DOHH2 (cell line): Measurements from ENCODE around the gene GRID2.

Experiments used
- H3F3A ChIP-seq: fragments of 200-600 bp; sonication (generic), shearing (Covaris generic); 2 replicates; pipeline ENCODE4 v1.6.0; 2016; ENCODE audit warnings: antibody characterized with exemption, mild to moderate bottlenecking; ENCODE audit not compliant: control insufficient read depth, insufficient read depth
- H3K27ac ChIP-seq: fragments of 200-600 bp; sonication (generic); 2 replicates; pipeline ENCODE4 v1.5.1; 2014; ENCODE audit warnings: low read depth, mild to moderate bottlenecking, low read length, moderate library complexity
- H3K27me3 ChIP-seq: fragments of 200-600 bp; sonication (generic); 2 replicates; pipeline ENCODE4 v1.6.1; 2014; ENCODE audit warnings: mild to moderate bottlenecking, low read length, mixed read lengths; ENCODE audit not compliant: control insufficient read depth
- H3K36me3 ChIP-seq: fragments of 200-600 bp; sonication (generic); 2 replicates; pipeline ENCODE4 v1.6.1; 2014; ENCODE audit warnings: mild to moderate bottlenecking, low read length, moderate library complexity, mixed read lengths; ENCODE audit not compliant: control insufficient read depth
- H3K4me1 ChIP-seq: fragments of 200-600 bp; sonication (generic); 2 replicates; pipeline ENCODE4 v1.6.1; 2014; ENCODE audit warnings: mild to moderate bottlenecking, low read length, mixed read lengths; ENCODE audit not compliant: control insufficient read depth
- H3K4me2 ChIP-seq: fragments of 200-600 bp; sonication (generic); 2 replicates; pipeline ENCODE4 v1.6.0; 2014; ENCODE audit warnings: mild to moderate bottlenecking, low read length, moderate library complexity
- H3K4me3 ChIP-seq: fragments of 200-600 bp; sonication (generic); 2 replicates; pipeline ENCODE4 v1.5.1; 2014; ENCODE audit warnings: mild to moderate bottlenecking, low read length, mixed read lengths
- H3K79me2 ChIP-seq: fragments of 200-600 bp; sonication (generic); 2 replicates; pipeline ENCODE4 v1.6.1; 2014; ENCODE audit warnings: mild to moderate bottlenecking, low read length, mixed read lengths; ENCODE audit not compliant: control insufficient read depth
- H3K9me2 ChIP-seq: fragments of 200-600 bp; sonication (generic); replicated peaks from 2 replicates; pipeline ENCODE4 v1.6.1; 2014; ENCODE audit warnings: mild to moderate bottlenecking, low read length, mixed read lengths; ENCODE audit not compliant: control insufficient read depth
- H3K9me3 ChIP-seq: fragments of 200-600 bp; sonication (generic); 2 replicates; pipeline ENCODE4 v1.6.1; 2014; ENCODE audit warnings: antibody characterized with exemption, low read length, mixed read lengths; ENCODE audit not compliant: control insufficient read depth, insufficient read depth
- H4K20me1 ChIP-seq: fragments of 200-600 bp; sonication (generic); 2 replicates; pipeline ENCODE4 v1.6.0; 2014; ENCODE audit warnings: low read depth, mild to moderate bottlenecking, antibody characterized with exemption, low read length, moderate library complexity; ENCODE audit not compliant: control insufficient read depth, insufficient read depth
- CTCF ChIP-seq: fragments of 200-600 bp; sonication (generic); IDR thresholded peaks from one replicate; pipeline ENCODE4 v1.5.1; 2014; ENCODE audit warnings: antibody characterized with exemption, mild to moderate bottlenecking, low read depth, low read length; ENCODE audit not compliant: poor library complexity, severe bottlenecking
- EZH2phosphoT487 ChIP-seq: fragments of 200-600 bp; sonication (generic); IDR thresholded peaks from 2 replicates; pipeline ENCODE4 v1.6.1; 2017; ENCODE audit warnings: borderline replicate concordance, mild to moderate bottlenecking, antibody characterized with exemption, low read length, moderate library complexity, mixed read lengths

The GRID2 gene

GRCh38 chr4:92677805-92678204 is 374.0 kb downstream of the GRID2 start:
- no peaks in the 10 kb centered on the region for H3F3A ChIP-seq
- H3K27ac ChIP-seq: no peak overlapping the region
- H4K20me1 ChIP-seq: no peaks in the 10 kb centered on the region
- H3K9me2 ChIP-seq: no peaks in the 10 kb centered on the region
- H3K79me2 ChIP-seq: no peaks in the 10 kb centered on the region
- no peak overlapping the region for H3K4me3 ChIP-seq
- no peaks in the 10 kb centered on the region for H3K9me3 ChIP-seq
- H3K4me2 ChIP-seq: no peak overlapping the region
- H3K27me3 ChIP-seq: no peaks in the 10 kb centered on the region
- no peaks in the 10 kb centered on the region for H3K4me1 ChIP-seq
- TF ChIP-seq CTCF (no peak), EZH2phosphoT487 (no peak)
- no peaks in the 10 kb centered on the region for H3K36me3 ChIP-seq

DNA sequence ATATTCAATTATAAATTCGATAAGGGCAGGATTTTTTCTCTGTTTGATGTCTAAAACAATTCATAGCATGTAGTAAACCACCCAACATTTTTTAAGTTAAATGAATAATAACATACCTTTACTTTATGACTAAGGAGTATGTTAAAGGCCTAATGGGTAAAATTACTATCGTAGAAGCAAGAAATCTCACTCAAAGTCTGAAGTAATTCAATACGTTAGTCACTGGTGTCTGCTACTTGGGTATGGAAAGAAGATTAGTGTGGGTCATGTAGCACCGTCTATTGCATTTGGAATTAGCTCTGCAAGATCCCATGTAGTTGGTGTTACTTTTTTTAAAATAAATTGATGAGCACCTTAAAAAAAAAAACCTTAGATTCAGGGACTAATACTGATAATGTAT is 374.5 kb downstream of the GRID2 start:
- Histone ChIP-seq H3K27me3 (no peaks in the 10 kb centered on the region), H3K36me3 (no peaks in the 10 kb centered on the region), H3K79me2 (no peaks in the 10 kb centered on the region), H3K4me2 (no peak overlapping the region), H3F3A (no peaks in the 10 kb centered on the region), H4K20me1 (no peaks in the 10 kb centered on the region), H3K9me3 (no peaks in the 10 kb centered on the region), H3K9me2 (no peaks in the 10 kb centered on the region), H3K4me3 (no peak overlapping the region), H3K27ac (no peak overlapping the region), H3K4me1 (no peaks in the 10 kb centered on the region)
- TF ChIP-seq CTCF: no peak
- TF ChIP-seq EZH2phosphoT487: no peak

GRCh38 chr4:92679149-92679548 is 375.4 kb downstream of the GRID2 start:
- Histone ChIP-seq H3K79me2 (no peaks in the 10 kb centered on the region), H3K27ac (no peak overlapping the region), H3K27me3 (no peaks in the 10 kb centered on the region), H3K9me2 (no peaks in the 10 kb centered on the region), H3K4me1 (no peaks in the 10 kb centered on the region), H3K9me3 (no peaks in the 10 kb centered on the region), H3K36me3 (no peaks in the 10 kb centered on the region), H3K4me3 (no peak overlapping the region), H4K20me1 (no peaks in the 10 kb centered on the region), H3F3A (no peaks in the 10 kb centered on the region), H3K4me2 (no peak overlapping the region)
- TF ChIP-seq CTCF (no peak), EZH2phosphoT487 (no peak)

- H3K27ac ChIP-seq: no peak overlapping the region
These were observed 410.9 kb downstream of the GRID2 start for GRCh38 chr4:92714640-92715039.

More at GRCh38 chr4:92714640-92715039, 410.9 kb downstream of the GRID2 start:
- no peaks in the 10 kb centered on the region for H3K79me2 ChIP-seq
- no peaks in the 10 kb centered on the region for H3K9me2 ChIP-seq
- H3F3A ChIP-seq: no peaks in the 10 kb centered on the region
- H3K9me3 ChIP-seq: no peaks in the 10 kb centered on the region
- no peaks in the 10 kb centered on the region for H3K27me3 ChIP-seq
- no peak for TF ChIP-seq EZH2phosphoT487
- no peak for TF ChIP-seq CTCF
- H3K4me2 ChIP-seq: no peak overlapping the region
- H3K4me3 ChIP-seq: no peak overlapping the region
- no peaks in the 10 kb centered on the region for H4K20me1 ChIP-seq
- no peaks in the 10 kb centered on the region for H3K36me3 ChIP-seq
- H3K4me1 ChIP-seq: no peaks in the 10 kb centered on the region
